HG02610 (cell line): ENCODE results near the gene SLC1A1.
A peak's percentile ranks its signal among the peaks of the same experiment; 100 is the strongest.
"Not testable (repeated sequence)": the region's sequence is repeated elsewhere in the genome, so short reads cannot be mapped to it uniquely, and the experiment has no call there.

Experiments used
- ATAC-seq: cut with Tn5 transposase; IDR thresholded peaks from one replicate; pipeline ENCODE4 v1.9.1; 2021; ENCODE audit warnings: mild to moderate bottlenecking, moderate library complexity; ENCODE audit not compliant: unreplicated experiment

SLC1A1 gene

GRCh38 chr9:4540425-4540824 is 50.2 kb downstream of the SLC1A1 start:
- no peak for ATAC-seq

- ATAC-seq, result no peak
Observed at GRCh38 chr9:4541281-4541680, 51.0 kb downstream of the SLC1A1 start.

GRCh38 chr9:4541856-4542255 is 51.6 kb downstream of the SLC1A1 start:
- no peak for ATAC-seq

GRCh38 chr9:4544714-4545113 is 54.4 kb downstream of the SLC1A1 start:
- not testable (repeated sequence) for ATAC-seq

- no peak for ATAC-seq
Observed at GRCh38 chr9:4547016-4547415, 56.7 kb downstream of the SLC1A1 start.

GRCh38 chr9:4548811-4549725 is 58.8 kb downstream of the SLC1A1 start:
- no peak for ATAC-seq

GRCh38 chr9:4549751-4550295 is 59.6 kb downstream of the SLC1A1 start:
- no peak for ATAC-seq

GRCh38 chr9:4550777-4551484 is 60.7 kb downstream of the SLC1A1 start:
- ATAC-seq, result no peak

- ATAC-seq, result no peak
Observed at GRCh38 chr9:4553951-4554381, 63.7 kb downstream of the SLC1A1 start.

- no peak for ATAC-seq
Observed at GRCh38 chr9:4555236-4555635, 65.0 kb downstream of the SLC1A1 start.

GRCh38 chr9:4558371-4558998 is 68.2 kb downstream of the SLC1A1 start:
- no peak for ATAC-seq

GRCh38 chr9:4559261-4560182 is 69.3 kb downstream of the SLC1A1 start:
- peak; percentile 85 for ATAC-seq

- no peak for ATAC-seq
Observed at GRCh38 chr9:4563105-4563504, 72.8 kb downstream of the SLC1A1 start.

- no peak for ATAC-seq
Observed at GRCh38 chr9:4566806-4567205, 76.5 kb downstream of the SLC1A1 start.

- no peak for ATAC-seq
Observed at GRCh38 chr9:4567601-4568000, 77.3 kb downstream of the SLC1A1 start.

GRCh38 chr9:4569101-4569500 is 78.8 kb downstream of the SLC1A1 start:
- ATAC-seq, result no peak

GRCh38 chr9:4572184-4572826 is 82.0 kb downstream of the SLC1A1 start:
- no peak for ATAC-seq

- no peak for ATAC-seq
Observed at GRCh38 chr9:4573176-4573575, 82.9 kb downstream of the SLC1A1 start.

GRCh38 chr9:4573634-4574389 is 83.5 kb downstream of the SLC1A1 start:
- no peak for ATAC-seq
